Thyroid gland (tissue), 4 donors: ENCODE measurements around the gene MAFG. TPM values are rescaled to one million over a fixed set of nuclear protein-coding genes. Genes with fewer than 3 reads are reported as not detected.

Source experiments
- DNase-seq, 2 donors: peaks; one replicate each; pipeline ENCODE4 v3.0.0-alpha.2; 2019
- H3K27ac ChIP-seq, 3 donors: fragments of 200-600 bp; sonication (generic); 1 replicate in 2 of 3; 2 replicates in 1 of 3; pipeline ENCODE4 v1.5.1; 2016 to 2019; ENCODE audit warnings: mild to moderate bottlenecking in 1 of 3, moderate library complexity in 1 of 3
- H3K27me3 ChIP-seq: fragments of 200-600 bp; sonication (generic); one replicate; pipeline ENCODE4 v1.5.1; 2019
- H3K36me3 ChIP-seq, 2 donors: fragments of 200-600 bp; sonication (generic); one replicate each; pipeline ENCODE4 v1.5.1; 2016 to 2019
- H3K4me1 ChIP-seq, 2 donors: fragments of 200-600 bp; sonication (generic); one replicate each; pipeline ENCODE4 v1.5.1; 2017 to 2019
- H3K4me3 ChIP-seq, 3 donors: fragments of 200-600 bp; sonication (generic); replicated peaks in 1 of 3; 1 replicate in 2 of 3; 2 replicates in 1 of 3; pipeline ENCODE4 v1.5.1; 2016; ENCODE audit warnings: mild to moderate bottlenecking in 1 of 3
- H3K9me3 ChIP-seq: fragments of 200-600 bp; sonication (generic); one replicate; pipeline ENCODE4 v1.5.1; 2017
- POLR2A ChIP-seq, 2 donors: fragments of 450-650 bp; IDR thresholded peaks; one replicate each; pipeline ENCODE4 v1.6.1; 2017; ENCODE audit warnings: antibody characterized with exemption in 2 of 2, mild to moderate bottlenecking in 2 of 2, moderate library complexity in 1 of 2
- whole genome bisulfite sequencing, 2 donors: methylation state at CpG; one replicate each; pipeline ENCODE4 v1.1.5; 2017; 5-methylcytosine and 5-hydroxymethylcytosine counted together
- intact Hi-C: fragments of 100-400 bp; cut with DNase I; formaldehyde crosslinking; loops from one replicate; pipeline ENCODE4 v1.15.1; 2023
- total RNA-seq, 4 donors: library from RNA; depleted of rRNA; stranded (reverse); fragments of >200 nt; gene quantifications; one replicate each; pipeline ENCODE4 v1.2.3, GENCODE V29; 2016
- TF ChIP-seq, protein P1 (sequence below), 6 experiments: fragments of 200-600 bp in 3 of 6; fragments of 450-650 bp in 3 of 6; sonication (generic) in 3 of 6; IDR thresholded peaks; one replicate each; pipeline ENCODE4 v1.5.1; 2016 to 2019; ENCODE audit warnings: antibody characterized with exemption in 6 of 6, mild to moderate bottlenecking in 2 of 6, inconsistent platforms in 1 of 6, moderate library complexity in 1 of 6

Gene MAFG
- total RNA-seq, 4 donors from 2014 or later = 28.2 to 51.8 (median 36.4) TPM

DNA sequence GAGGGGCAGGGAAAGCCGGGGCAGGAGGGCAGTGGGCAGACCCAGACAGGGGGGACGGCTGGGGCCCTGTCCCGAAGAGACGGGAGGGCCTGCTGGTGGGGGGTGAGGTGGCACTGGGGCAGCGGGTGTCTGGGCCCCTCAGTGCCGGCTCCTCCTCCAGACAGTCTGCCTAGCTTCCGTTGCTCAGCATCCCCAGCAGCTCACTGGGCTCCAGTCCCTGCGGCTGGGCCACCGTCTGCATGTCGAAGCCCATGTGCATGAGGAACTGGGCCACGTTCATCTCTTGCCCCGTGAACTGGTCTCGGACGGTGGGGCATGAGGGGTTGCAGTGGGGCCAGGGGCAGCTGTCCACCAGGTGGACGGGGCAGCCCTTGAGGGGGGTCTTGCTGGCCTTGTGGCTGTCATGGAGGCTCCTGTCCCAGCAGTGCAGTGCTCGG, 25.3 kb upstream of the MAFG start:
- H3K36me3 ChIP-seq = no peaks in the 10 kb centered on the region
- H3K9me3 ChIP-seq = no peaks in the 10 kb centered on the region
- no peak for TF ChIP-seq POLR2A (IDR thresholded peaks at IDR 0.05)
- TF ChIP-seq, protein P1, sequence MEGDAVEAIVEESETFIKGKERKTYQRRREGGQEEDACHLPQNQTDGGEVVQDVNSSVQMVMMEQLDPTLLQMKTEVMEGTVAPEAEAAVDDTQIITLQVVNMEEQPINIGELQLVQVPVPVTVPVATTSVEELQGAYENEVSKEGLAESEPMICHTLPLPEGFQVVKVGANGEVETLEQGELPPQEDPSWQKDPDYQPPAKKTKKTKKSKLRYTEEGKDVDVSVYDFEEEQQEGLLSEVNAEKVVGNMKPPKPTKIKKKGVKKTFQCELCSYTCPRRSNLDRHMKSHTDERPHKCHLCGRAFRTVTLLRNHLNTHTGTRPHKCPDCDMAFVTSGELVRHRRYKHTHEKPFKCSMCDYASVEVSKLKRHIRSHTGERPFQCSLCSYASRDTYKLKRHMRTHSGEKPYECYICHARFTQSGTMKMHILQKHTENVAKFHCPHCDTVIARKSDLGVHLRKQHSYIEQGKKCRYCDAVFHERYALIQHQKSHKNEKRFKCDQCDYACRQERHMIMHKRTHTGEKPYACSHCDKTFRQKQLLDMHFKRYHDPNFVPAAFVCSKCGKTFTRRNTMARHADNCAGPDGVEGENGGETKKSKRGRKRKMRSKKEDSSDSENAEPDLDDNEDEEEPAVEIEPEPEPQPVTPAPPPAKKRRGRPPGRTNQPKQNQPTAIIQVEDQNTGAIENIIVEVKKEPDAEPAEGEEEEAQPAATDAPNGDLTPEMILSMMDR (IDR thresholded peaks at IDR 0.05) = no peak
- no peak for DNase-seq
- no peaks in the 10 kb centered on the region for H3K27me3 ChIP-seq
- intact Hi-C loops = no loop called here
- H3K4me1 ChIP-seq = no peaks in the 10 kb centered on the region
- 74 to 78% methylated on average over 15 to 16 of the region's 16 CpGs for WGBS, 2 donors
- H3K27ac ChIP-seq = no peak overlapping the region
- no peak overlapping the region for H3K4me3 ChIP-seq

DNA sequence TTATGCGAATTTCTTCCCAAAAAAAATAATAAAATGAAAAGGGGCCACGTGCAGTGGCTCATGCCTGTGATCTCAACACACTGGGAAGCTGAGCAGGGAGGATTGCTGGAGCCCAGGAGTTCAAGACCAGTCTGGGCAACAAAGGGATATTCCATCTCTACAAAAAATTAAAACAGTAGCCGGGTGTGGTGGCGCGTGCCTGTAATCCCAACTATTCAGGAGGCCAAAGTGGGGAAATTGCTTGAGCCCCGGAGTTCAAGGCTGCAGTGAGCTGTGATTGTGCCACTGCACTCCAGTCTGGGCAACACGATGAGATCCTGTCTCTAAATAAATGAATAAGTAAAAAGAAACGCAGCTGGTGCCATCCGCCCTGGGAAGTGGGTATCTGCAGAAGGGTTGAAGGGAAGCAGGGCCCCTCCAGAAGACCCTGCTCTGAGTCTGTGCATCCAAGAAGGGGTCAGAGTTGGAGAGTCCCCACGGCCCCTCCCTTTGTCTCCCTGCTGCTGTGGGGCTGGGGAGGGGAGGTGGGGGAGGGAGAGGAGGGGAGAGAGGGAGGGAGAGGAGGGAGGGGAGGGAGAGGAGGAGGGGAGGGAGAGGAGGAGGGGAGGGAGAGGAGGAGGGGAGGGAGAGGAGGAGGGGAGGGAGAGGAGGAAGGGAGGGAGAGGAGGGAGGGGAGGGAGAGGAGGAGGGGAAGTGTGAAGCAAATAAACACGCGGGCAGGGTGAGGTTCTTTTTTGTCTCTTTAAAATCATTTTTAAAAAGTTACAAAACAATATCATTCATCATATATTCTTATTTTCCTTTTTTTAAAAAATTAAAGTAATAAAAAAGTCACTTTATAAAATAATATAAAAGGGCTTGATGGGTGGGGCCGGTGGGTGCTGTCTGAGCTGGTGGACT, 24.5 kb upstream of the MAFG start:
- H3K9me3 ChIP-seq = no peaks in the 10 kb centered on the region
- H3K36me3 ChIP-seq = no peaks in the 10 kb centered on the region
- TF ChIP-seq POLR2A (IDR thresholded peaks at IDR 0.05) = no peak
- TF ChIP-seq, protein P1 (IDR thresholded peaks at IDR 0.05) = no peak
- no peak overlapping the region for H3K4me3 ChIP-seq
- no peaks in the 10 kb centered on the region for H3K27me3 ChIP-seq
- 61% methylated on average over 13 of the region's 13 CpGs for WGBS, 2 donors
- intact Hi-C loops = no loop called here
- DNase-seq = no peak
- H3K4me1 ChIP-seq = no peaks in the 10 kb centered on the region
- H3K27ac ChIP-seq = no peak overlapping the region

DNA sequence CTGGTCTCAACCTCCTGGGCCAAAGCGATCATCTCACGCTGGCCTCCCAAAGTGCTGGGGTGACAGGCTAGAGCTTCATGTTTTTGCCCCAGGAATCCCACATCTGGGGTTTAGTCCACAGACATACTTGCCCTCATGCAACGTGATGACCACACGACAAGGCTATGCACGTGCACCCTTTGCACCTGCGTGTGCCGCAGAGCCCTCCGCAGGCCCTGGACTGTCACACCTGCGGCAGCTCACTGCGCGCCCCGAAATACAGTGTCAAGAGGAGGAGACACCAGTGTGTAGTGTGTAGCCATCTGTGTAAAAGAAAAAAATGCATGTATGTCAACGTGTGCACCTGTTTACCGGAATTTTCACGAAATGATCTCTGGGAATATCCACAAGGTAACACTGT, 23.0 kb upstream of the MAFG start:
- intact Hi-C loops = no loop called here
- 83 to 84% methylated on average over 15 of the region's 15 CpGs for WGBS, 2 donors
- Histone ChIP-seq H3K27me3 (no peaks in the 10 kb centered on the region), H3K4me3 (no peak overlapping the region), H3K9me3 (no peaks in the 10 kb centered on the region), H3K36me3 (no peaks in the 10 kb centered on the region), H3K27ac (no peak overlapping the region), H3K4me1 (no peaks in the 10 kb centered on the region)
- no peak for DNase-seq
- TF ChIP-seq, protein P1 (IDR thresholded peaks at IDR 0.05) = no peak
- TF ChIP-seq POLR2A (IDR thresholded peaks at IDR 0.05) = no peak

DNA sequence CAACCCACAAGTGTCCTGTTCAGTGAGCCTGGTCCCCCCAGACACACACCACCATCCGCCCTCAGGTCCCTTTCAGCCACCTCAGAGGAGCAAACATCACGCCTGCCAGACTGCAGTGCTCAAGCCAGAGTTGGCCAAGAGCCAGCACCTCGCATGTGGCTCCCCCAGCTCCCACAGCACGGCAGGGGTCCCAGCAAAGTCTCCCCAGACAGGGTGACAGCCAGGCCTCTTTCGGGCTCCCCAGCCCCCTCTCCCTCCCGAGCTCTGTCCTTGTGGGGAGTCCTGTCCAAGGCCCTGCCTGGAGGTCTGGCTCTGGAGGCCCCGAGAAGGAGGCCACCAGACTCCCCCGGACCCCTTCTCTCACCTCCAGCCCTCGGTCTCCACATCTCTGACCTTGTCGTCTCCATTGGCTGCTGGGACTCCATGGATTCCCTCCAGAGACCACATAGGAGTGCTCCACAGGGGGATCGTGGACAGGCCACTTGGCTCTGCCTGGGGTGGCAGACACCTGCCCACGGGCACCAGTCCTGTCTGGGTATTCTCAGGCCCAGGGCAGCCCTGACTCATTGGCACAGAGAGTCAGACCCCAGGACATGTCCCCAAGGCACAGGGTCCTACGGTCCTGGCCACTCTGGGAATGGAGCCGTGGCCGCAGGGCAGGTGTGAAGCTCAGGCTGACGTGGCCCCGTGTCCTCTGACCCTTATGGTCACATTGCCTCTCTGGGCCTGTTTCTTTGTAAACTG, 21.3 kb upstream of the MAFG start:
- 77 to 85% methylated on average over 12 to 15 of the region's 17 CpGs for WGBS, 2 donors
- no peaks in the 10 kb centered on the region for H3K9me3 ChIP-seq
- no peaks in the 10 kb centered on the region for H3K27me3 ChIP-seq
- TF ChIP-seq, protein P1 (IDR thresholded peaks at IDR 0.05) = no peak
- no peak for TF ChIP-seq POLR2A (IDR thresholded peaks at IDR 0.05)
- no peaks in the 10 kb centered on the region for H3K36me3 ChIP-seq
- intact Hi-C loops = no loop called here
- no peaks in the 10 kb centered on the region for H3K4me1 ChIP-seq
- no peak overlapping the region for H3K27ac ChIP-seq
- no peak for DNase-seq
- no peak overlapping the region for H3K4me3 ChIP-seq

DNA sequence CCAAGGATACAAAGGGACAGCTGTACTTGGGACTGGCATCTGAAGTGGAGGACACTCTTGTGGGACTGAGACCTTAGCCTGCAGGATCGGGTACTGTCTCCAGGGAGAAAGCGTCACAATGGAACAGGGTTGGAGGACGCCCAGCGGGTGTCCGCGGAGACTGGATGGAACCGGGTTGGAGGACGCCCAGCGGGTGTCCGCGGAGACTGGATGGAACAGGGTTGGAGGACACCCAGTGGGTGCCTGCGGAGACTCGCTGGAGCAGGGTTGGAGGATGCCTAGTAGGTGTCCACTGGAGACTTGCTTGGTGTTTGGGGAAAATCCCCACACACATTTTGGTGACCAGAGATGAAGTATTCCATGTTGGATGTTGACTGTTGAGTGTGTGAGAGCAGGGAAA, 19.7 kb upstream of the MAFG start, which contains the start of gene MYADML2:
MYADML2 (minus strand) TSS at position 45 of the 400 bp plus-strand sequence. CDS start 5,492 bp downstream, outside the sequence.
- no peak for TF ChIP-seq POLR2A (IDR thresholded peaks at IDR 0.05)
- TF ChIP-seq, protein P1 (IDR thresholded peaks at IDR 0.05) = no peak
- H3K4me3 ChIP-seq = no peak within 1 kb of the TSS
- H3K27ac ChIP-seq = no peak within 1 kb of the TSS
- no peaks in the 10 kb centered on the region for H3K9me3 ChIP-seq
- no peaks in the 10 kb centered on the region for H3K27me3 ChIP-seq
- H3K4me1 ChIP-seq = no peaks in the 10 kb centered on the region
- DNase-seq = no peak
- WGBS, 2 donors = 79 to 87% methylated on average over 11 to 13 of the region's 13 CpGs
- intact Hi-C loops = no loop called here
- no peaks in the 10 kb centered on the region for H3K36me3 ChIP-seq
